Measurements from ENCODE around the gene DAPK3.
"Not testable (repeated sequence)": the region's sequence is repeated elsewhere in the genome, so short reads cannot be mapped to it uniquely, and the experiment has no call there.

Gene DAPK3

DNA sequence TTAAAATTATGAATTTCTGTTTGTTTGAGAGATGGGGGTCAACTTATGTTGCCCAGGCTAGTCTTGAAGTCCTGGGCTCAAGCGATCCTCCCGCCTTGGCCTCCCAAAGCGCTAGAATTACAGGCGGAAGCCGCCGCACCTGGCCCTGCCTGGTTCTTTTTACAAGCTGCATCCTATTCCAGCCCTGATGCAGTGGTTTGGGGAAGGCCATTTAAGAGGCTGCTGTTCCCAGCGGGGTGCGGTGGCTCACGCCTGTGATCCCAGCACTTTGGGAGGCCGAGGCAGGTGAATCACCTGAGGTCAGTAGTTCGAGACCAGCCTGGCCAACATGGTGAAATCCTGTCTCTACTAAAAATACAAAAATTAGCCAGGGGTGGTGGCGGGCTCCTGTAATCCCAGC lies 2.9 kb downstream of the DAPK3 start:
- H3K4me3 Mint-ChIP-seq; H3K9me3 Mint-ChIP-seq; DNase-seq; H3K27ac Mint-ChIP-seq; H3K27me3 Mint-ChIP-seq; ATAC-seq (replicated peaks): not testable (repeated sequence)
- Mint-ChIP-seq H3K4me1 (ENCODE audit: low read depth in 2 of 2) (peaks cover 22 to 27% of the 10 kb centered on the region in 2 donors), H3K36me3 (ENCODE audit: insufficient read depth) (peaks cover 56% of the 10 kb centered on the region)

DNA sequence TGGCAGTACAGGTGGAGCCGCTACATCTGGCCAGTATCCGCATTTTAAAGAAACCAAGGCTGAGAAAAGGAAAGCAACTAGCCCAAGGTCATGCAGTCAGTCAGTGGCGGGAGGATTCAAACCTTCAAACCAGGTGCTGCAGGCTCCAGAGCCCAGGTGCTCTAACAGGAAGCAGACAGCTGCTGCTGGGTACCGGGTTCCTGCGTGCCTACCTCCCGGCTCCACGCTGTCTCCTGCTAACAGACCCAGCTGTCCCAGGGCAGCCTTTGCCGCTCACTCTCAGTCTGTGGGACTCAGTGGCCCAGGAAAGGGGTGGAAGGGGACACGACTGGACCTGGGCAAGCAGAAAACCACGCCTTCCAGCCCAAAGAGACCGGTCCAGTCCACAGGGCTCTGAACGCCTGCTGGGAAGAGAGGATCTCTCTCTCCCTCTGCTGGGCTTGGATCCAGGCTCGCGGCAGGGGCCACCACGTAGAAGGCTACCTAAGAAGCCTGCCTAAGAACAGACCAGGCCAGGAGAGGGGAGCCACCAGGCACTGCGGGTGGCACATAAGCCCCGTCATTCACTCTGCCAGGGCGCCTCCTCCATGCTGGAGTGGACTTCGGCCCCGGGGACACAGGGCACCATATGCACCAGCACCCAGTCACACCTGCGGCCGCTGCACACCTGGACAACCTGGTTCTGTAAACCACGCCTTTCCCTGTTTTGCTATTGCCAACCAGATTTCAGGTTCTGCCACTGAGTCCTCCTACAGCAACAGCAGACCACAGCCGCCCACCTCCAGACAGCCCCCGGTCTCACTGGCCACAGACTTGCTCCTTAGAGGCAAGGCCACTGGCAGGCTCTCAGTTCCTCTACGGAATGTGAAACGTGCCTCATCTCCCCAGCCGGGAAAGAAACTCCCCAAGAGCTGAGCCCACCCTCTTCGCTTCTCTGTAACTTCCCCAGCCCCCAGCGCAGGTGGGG lies 4.6 kb downstream of the DAPK3 start:
- ATAC-seq (replicated peaks) (no peak), DNase-seq (no peak)
- no peaks in the 10 kb centered on the region for H3K9me3 Mint-ChIP-seq
- peaks cover 53% of the 10 kb centered on the region for H3K36me3 Mint-ChIP-seq (ENCODE audit: insufficient read depth)
- H3K4me1 Mint-ChIP-seq (ENCODE audit: low read depth in 2 of 2) = peaks cover 22 to 26% of the 10 kb centered on the region in 2 donors
- H3K4me3 Mint-ChIP-seq = no peak overlapping the region
- H3K27ac Mint-ChIP-seq = peak overlapping the region in 1 of 2 donors; percentile 67
- no peaks in the 10 kb centered on the region for H3K27me3 Mint-ChIP-seq

- peaks cover 50% of the 10 kb centered on the region for H3K36me3 Mint-ChIP-seq (ENCODE audit: insufficient read depth)
- DNase-seq (no peak), ATAC-seq (replicated peaks) (no peak)
- no peaks in the 10 kb centered on the region for H3K9me3 Mint-ChIP-seq
- peaks cover 10 to 11% of the 10 kb centered on the region in 2 donors for H3K4me1 Mint-ChIP-seq (ENCODE audit: low read depth in 2 of 2)
- no peaks in the 10 kb centered on the region for H3K27me3 Mint-ChIP-seq
- no peak overlapping the region for H3K27ac Mint-ChIP-seq
- no peak overlapping the region for H3K4me3 Mint-ChIP-seq
These were observed 6.4 kb downstream of the DAPK3 start for GRCh38 chr19:3964256-3965194.

GRCh38 chr19:3963458-3964255 lies 7.2 kb downstream of the DAPK3 start:
- H3K9me3 Mint-ChIP-seq = no peaks in the 10 kb centered on the region
- H3K4me3 Mint-ChIP-seq = no peak overlapping the region
- DNase-seq (no peak), ATAC-seq (replicated peaks) (no peak)
- H3K27ac Mint-ChIP-seq = no peak overlapping the region
- H3K27me3 Mint-ChIP-seq = no peaks in the 10 kb centered on the region
- H3K4me1 Mint-ChIP-seq (ENCODE audit: low read depth in 2 of 2) = peaks cover 5 to 6% of the 10 kb centered on the region in 2 donors
- peaks cover 46% of the 10 kb centered on the region for H3K36me3 Mint-ChIP-seq (ENCODE audit: insufficient read depth)

- Mint-ChIP-seq H3K4me3 (no peak overlapping the region), H3K4me1 (ENCODE audit: low read depth in 2 of 2) (no peaks in the 10 kb centered on the region), H3K27ac (no peak overlapping the region), H3K9me3 (no peaks in the 10 kb centered on the region), H3K36me3 (ENCODE audit: insufficient read depth) (peaks cover 57% of the 10 kb centered on the region), H3K27me3 (no peaks in the 10 kb centered on the region)
- ATAC-seq (replicated peaks) = no peak
- DNase-seq = no peak
These were observed 9.9 kb downstream of the DAPK3 start for GRCh38 chr19:3961007-3961406.

DNA sequence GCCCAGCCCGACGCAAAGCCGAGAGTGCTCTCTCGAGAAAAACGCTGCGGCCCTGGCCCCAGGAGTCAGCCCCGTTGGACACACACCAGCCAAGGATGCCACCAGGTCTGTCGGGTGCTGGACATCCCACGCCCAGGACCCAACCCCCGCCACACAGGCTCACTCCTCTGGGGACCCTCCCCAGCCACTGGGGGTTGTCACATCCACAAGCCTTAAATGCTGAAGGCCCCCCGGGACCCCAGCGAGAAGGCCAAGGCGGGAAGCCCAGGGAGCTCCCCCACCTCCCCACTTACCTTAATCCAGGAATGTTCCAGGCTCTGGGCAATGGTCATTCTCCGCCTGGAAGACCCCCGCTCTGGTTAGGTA lies 11.2 kb downstream of the DAPK3 start:
- ATAC-seq (replicated peaks) (no peak), DNase-seq (no peak)
- no peaks in the 10 kb centered on the region for H3K27me3 Mint-ChIP-seq
- peaks cover 60% of the 10 kb centered on the region for H3K36me3 Mint-ChIP-seq (ENCODE audit: insufficient read depth)
- no peaks in the 10 kb centered on the region for H3K4me1 Mint-ChIP-seq (ENCODE audit: low read depth in 2 of 2)
- no peak overlapping the region for H3K27ac Mint-ChIP-seq
- H3K9me3 Mint-ChIP-seq = no peaks in the 10 kb centered on the region
- H3K4me3 Mint-ChIP-seq = no peak overlapping the region

DNA sequence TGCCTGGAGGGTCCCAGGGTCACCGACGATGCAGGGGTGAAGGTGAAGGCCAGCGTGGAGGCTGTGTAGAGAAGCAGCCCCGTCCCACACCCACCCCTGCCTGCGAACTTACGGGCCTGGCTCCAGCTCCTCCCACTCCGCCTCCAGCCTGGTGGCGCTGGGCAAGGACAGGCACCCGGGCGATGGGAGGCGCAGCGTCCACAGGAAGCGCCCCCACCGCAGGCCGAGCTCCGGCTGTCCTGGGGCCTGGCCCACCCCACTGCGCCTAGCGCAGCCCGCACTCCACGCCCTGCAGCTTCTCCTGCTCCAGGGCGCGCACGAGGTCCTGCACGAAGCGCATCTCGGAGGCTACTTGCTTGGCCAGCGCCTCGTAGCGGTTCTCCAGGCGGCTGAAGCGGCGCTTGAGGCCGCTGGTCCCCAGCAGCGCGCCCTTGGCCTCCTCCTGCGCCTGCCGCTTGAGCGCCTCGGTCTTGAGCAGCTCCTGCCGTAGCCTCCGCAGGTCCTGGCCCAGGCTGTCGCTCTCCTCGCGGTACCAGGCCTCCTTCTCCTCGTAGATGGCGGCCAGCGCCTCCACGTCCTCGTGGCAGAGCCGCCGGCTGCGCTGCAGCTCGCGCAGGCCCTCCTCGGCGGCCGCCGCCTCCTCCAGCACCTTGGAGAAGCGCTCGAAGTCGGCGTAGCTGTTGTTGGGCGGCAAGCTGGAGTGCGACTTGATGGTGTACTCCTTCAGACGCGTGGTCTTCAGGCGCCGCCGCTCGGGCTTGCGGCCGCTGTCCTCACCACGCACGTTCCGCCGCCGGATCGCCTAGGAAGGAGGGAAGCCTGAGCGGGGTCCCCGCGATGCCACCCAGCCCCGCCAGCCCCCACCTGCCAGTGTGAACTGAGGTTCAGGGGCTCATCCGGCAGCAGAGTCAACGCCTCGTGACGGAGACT lies 11.8 kb downstream of the DAPK3 start:
- Mint-ChIP-seq H3K36me3 (ENCODE audit: insufficient read depth) (peaks cover 57% of the 10 kb centered on the region), H3K27ac (no peak overlapping the region), H3K4me3 (no peak overlapping the region), H3K9me3 (no peaks in the 10 kb centered on the region), H3K4me1 (ENCODE audit: low read depth in 2 of 2) (no peaks in the 10 kb centered on the region), H3K27me3 (no peaks in the 10 kb centered on the region)
- no peak for DNase-seq
- no peak for ATAC-seq (replicated peaks)

GRCh38 chr19:3955688-3956087 lies 15.2 kb downstream of the DAPK3 start:
- ATAC-seq (replicated peaks) (no peak), DNase-seq (no peak)
- Mint-ChIP-seq H3K9me3 (no peaks in the 10 kb centered on the region), H3K4me1 (ENCODE audit: low read depth in 2 of 2) (peaks cover 1 to 12% of the 10 kb centered on the region in 2 donors), H3K27ac (no peak overlapping the region), H3K27me3 (no peaks in the 10 kb centered on the region), H3K36me3 (ENCODE audit: insufficient read depth) (peaks cover 44% of the 10 kb centered on the region), H3K4me3 (no peak overlapping the region)

DNA sequence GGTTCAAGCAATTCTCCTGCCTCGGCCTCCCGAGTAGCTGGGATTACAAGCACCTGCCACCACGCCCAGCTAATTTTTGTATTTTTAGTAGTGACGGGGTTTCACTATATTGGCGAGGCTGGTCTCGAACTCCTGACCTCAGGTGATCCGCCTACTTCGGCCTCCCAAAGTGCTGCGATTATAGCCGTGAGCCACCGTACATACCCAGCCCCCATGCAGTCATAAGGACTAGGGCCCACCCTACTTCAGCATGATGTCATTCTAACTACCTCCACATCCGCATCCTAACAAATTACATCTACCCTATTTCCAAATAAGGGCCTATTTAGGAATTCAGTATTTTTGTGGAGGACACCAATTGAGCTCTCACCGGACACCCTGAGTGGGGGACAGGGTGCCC lies 15.6 kb downstream of the DAPK3 start:
- not testable (repeated sequence) for H3K27me3 Mint-ChIP-seq; H3K27ac Mint-ChIP-seq; ATAC-seq (replicated peaks); DNase-seq; H3K4me3 Mint-ChIP-seq; H3K9me3 Mint-ChIP-seq
- H3K4me1 Mint-ChIP-seq (ENCODE audit: low read depth in 2 of 2) = peaks cover 1 to 12% of the 10 kb centered on the region in 2 donors
- H3K36me3 Mint-ChIP-seq (ENCODE audit: insufficient read depth) = peaks cover 43% of the 10 kb centered on the region

GRCh38 chr19:3954107-3954506 lies 16.8 kb downstream of the DAPK3 start:
- no peak for ATAC-seq (replicated peaks)
- Mint-ChIP-seq H3K9me3 (no peaks in the 10 kb centered on the region), H3K4me1 (ENCODE audit: low read depth in 2 of 2) (peaks cover 1 to 12% of the 10 kb centered on the region in 2 donors), H3K27ac (no peak overlapping the region), H3K27me3 (no peaks in the 10 kb centered on the region), H3K4me3 (no peak overlapping the region), H3K36me3 (ENCODE audit: insufficient read depth) (peaks cover 35% of the 10 kb centered on the region)
- no peak for DNase-seq

DNA sequence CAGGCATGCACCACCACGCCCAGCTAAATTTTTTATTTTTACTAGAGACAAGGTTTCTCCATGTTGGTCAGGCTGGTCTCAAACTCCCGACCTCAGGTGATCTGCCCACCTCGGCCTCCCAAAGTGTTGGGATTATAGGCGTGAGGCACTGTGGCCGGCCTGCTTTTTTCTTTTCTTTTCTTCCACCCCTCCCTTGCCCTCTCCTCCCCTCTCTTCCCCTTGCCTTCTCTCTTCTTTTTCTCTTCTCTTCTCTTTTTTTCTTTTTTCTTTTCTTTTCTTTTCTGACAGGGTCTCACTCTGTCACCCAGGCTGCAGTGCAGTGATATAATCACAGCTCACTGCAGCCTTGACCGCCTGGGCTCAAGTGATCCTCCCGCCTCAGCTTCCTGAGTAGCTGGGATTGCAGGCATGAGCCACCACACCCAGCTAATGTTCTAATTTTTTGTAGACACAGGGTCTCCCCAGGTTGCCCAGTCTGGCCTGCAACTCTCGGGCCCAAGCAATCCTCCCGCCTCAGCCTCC lies 18.1 kb downstream of the DAPK3 start:
- DNase-seq; ATAC-seq (replicated peaks); H3K9me3 Mint-ChIP-seq; H3K27me3 Mint-ChIP-seq: not testable (repeated sequence)
- H3K27ac Mint-ChIP-seq = peak overlapping the region; percentile 56 to 88
- peak overlapping the region in 1 of 2 donors; percentile 46 for H3K4me3 Mint-ChIP-seq
- H3K4me1 Mint-ChIP-seq (ENCODE audit: low read depth in 2 of 2) = peaks cover 1 to 12% of the 10 kb centered on the region in 2 donors
- peaks cover 31% of the 10 kb centered on the region for H3K36me3 Mint-ChIP-seq (ENCODE audit: insufficient read depth)
